Endothelial cell of umbilical vein (primary cell): ENCODE results near the gene FBXW4.

Experiments
- CTCF ChIP-seq, 2 donors: IDR thresholded peaks; 1 replicate in 1 of 2; 2 replicates in 1 of 2; pipeline ENCODE4 v1.5.1; 2011; ENCODE audit warnings: low read length in 2 of 2, mild to moderate bottlenecking in 2 of 2, moderate library complexity in 2 of 2, control low read depth in 1 of 2, inconsistent platforms in 1 of 2, low read depth in 1 of 2; ENCODE audit not compliant: insufficient read depth in 1 of 2; ENCODE audit errors: extremely low read depth in 1 of 2
- FOS ChIP-seq: IDR thresholded peaks from 2 replicates; pipeline ENCODE4 v1.6.1; 2011; ENCODE audit warnings: mild to moderate bottlenecking, low read length, moderate library complexity, borderline replicate concordance; ENCODE audit not compliant: insufficient read depth
- MAX ChIP-seq: IDR thresholded peaks from 2 replicates; pipeline ENCODE4 v1.6.1; 2011; ENCODE audit not compliant: insufficient read depth, insufficient read length
- MYC ChIP-seq: IDR thresholded peaks from one replicate; pipeline ENCODE4 v1.6.1; 2011; ENCODE audit warnings: mild to moderate bottlenecking, low read depth, low read length
- POLR2A ChIP-seq: IDR thresholded peaks from 2 replicates; pipeline ENCODE4 v1.6.1; 2012; ENCODE audit warnings: low read depth, mild to moderate bottlenecking, control low read depth, low read length
- POLR2AphosphoS5 ChIP-seq: IDR thresholded peaks from 2 replicates; pipeline ENCODE4 v1.6.1; 2012; ENCODE audit warnings: low read depth, mild to moderate bottlenecking, control low read depth, low read length, moderate library complexity; ENCODE audit not compliant: insufficient read depth

GRCh38 chr10:101721806-101722205 lies 26.8 kb upstream of the FBXW4 start:
- TF ChIP-seq POLR2A (no peak), MYC (no peak), CTCF (IDR thresholded peaks at IDR 0.05; ENCODE audit: extremely low read depth in 1 of 2, insufficient read depth in 1 of 2, low read depth in 1 of 2, low read length in 2 of 2) (no peak), MAX (no peak), POLR2AphosphoS5 (no peak), FOS (no peak)
